ENCODE data around the gene SIK1. TPM values are rescaled to one million over a fixed set of nuclear protein-coding genes. Genes with fewer than 3 reads are reported as not detected.

Gene SIK1
- 1.7 and 6.8 TPM in 2 replicates for total RNA-seq

DNA sequence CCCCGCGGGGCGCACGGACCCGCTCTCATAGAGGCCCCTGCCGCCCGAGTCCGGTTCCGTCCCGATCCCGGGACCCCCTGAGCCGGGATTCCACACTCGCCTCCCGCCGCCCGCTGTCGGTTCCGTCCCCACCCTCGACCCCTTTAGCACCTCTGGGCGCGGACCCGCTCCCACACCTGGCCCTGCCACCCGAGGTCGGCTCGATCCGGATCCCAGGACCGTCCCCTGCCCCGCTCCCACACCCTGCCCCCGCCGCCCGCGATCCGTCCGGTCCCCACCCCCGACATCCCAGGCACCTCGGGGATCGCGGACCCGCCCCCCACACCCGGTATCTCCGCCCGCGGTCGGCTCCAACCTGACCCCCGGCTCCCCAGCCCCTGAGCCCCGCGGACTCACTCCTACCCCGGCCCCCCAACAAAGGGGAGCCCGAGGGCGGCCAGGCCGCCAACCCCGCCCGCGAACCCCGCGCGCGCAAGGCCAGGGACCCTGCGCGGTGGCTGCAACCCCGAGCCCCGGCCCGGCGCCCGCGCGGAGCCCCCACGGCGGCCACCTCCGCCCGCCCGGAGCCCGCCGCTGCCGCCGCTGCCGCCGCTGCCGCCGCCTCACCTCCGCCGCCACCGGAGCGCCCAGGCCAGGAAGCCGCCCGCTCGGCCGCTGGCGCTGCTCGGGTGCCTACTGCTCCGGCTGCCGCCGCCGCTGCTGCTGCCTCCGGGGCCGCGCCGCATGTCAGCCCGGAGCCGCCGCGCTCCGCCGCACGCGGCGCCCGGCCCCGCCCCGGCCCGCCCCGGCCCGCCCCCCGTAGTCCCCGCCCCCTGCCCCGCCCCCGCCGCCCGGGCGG lies at the start of gene SIK1:
TSS of gene SIK1 (minus strand) at position 728 of the 838 bp plus-strand sequence. CDS start 953 bp downstream, outside the sequence.

Other genes with a start within 250 kb of the SIK1 start
- 1.6 and 4.4 TPM in 2 replicates for gene HSF2BP, start 232.4 kb upstream of the SIK1 start, total RNA-seq
- gene RRP1B, start 232.4 kb upstream of the SIK1 start, total RNA-seq, result 19.7 and 38.4 TPM in 2 replicates

Data from placental pericyte (primary cell).